Fibroblast of villous mesenchyme (primary cell): ENCODE data around the gene DKK1. TPM values are rescaled to one million over a fixed set of nuclear protein-coding genes. Genes with fewer than 3 reads are reported as not detected.

ENCODE experiments used
- DNase-seq: peaks from one replicate; pipeline ENCODE4 v3.0.0-alpha.2; 2010; ENCODE audit warnings: low read depth
- H3K4me3 ChIP-seq: 2 replicates; pipeline ENCODE4 v1.5.1; 2011; ENCODE audit warnings: low read depth, mild to moderate bottlenecking, low read length
- CTCF ChIP-seq: IDR thresholded peaks from 2 replicates; pipeline ENCODE4 v1.5.1; 2012; ENCODE audit warnings: low read depth, mild to moderate bottlenecking, low read length; ENCODE audit not compliant: insufficient read depth
- total RNA-seq: library from RNA; depleted of rRNA; stranded (reverse); fragments of >200 nt; gene quantifications from 2 replicates; pipeline ENCODE4 v1.2.3, GENCODE V29; 2012

DKK1 gene
- 84.4 and 138 TPM in 2 replicates for total RNA-seq

GRCh38 chr10:52313933-52314821 lies at the start of gene DKK1:
DKK1 (plus strand) TSS chr10:52314281; CDS start chr10:52314435, 154 bp downstream.
- peak; percentile 90 for TF ChIP-seq CTCF
- DNase-seq, result peak; percentile 84
- H3K4me3 ChIP-seq, result peak within 1 kb of the TSS; percentile 92

- no peak for TF ChIP-seq CTCF
- no peak overlapping the region for H3K4me3 ChIP-seq
- no peak for DNase-seq
These were observed 48.8 kb upstream of the DKK1 start for GRCh38 chr10:52265131-52265926.

- H3K4me3 ChIP-seq, result no peak overlapping the region
- DNase-seq, result no peak
- TF ChIP-seq CTCF, result no peak
These were observed 47.2 kb upstream of the DKK1 start for GRCh38 chr10:52266858-52267257.

- no peak for DNase-seq
- no peak for TF ChIP-seq CTCF
- H3K4me3 ChIP-seq, result no peak overlapping the region
These were observed 45.3 kb upstream of the DKK1 start for GRCh38 chr10:52268790-52269189.

GRCh38 chr10:52269233-52269632 lies 44.8 kb upstream of the DKK1 start:
- no peak overlapping the region for H3K4me3 ChIP-seq
- no peak for DNase-seq
- no peak for TF ChIP-seq CTCF

GRCh38 chr10:52276163-52276562 lies 37.9 kb upstream of the DKK1 start:
- no peak for TF ChIP-seq CTCF
- DNase-seq, result no peak

More at GRCh38 chr10:52276163-52276562, 37.9 kb upstream of the DKK1 start:
- H3K4me3 ChIP-seq, result no peak overlapping the region
